Measurements from ENCODE around the gene RAI14.
"Not testable (repeated sequence)": the region's sequence is repeated elsewhere in the genome, so short reads cannot be mapped to it uniquely, and the experiment has no call there.

RAI14 gene

DNA sequence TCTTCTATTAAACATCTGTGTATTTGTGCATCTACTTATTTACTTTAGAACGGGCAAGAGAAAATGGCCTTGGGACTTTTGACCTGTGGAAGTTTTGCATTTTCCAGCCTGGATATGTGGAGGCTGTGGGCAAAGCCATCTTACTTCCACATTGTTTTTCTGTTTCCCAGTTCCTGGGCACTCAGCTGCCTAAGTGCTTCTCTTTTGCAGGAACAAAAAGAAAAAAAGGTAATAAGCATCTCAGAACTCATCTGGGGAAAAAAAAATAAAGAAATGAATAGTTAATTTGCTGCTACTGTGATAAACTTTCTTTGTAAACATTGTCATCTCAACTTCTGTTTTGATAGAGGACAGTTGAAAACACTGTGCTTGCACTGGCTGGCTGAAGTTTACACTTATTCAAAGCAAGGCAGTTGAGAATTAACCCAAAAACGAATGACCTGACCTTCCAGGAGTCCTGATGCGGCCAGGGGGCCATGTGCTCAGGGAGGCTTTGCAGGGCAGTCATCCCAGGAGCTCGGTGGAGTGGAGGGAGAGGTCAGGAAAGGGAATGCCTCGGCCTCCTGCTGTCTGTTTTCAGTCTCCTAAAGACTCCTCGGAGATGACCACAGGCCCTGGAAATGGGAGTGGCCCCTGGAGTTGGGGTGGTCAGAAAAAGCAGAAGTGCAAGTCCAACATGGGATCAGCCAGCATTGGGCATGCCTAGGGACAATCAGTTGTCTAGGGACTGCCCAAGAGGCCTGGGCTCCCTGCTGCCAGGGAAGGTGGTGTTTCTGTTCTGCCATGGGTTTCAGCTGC lies 75.5 kb downstream of the RAI14 start:
- no peak for DNase-seq (ENCODE audit: low read depth, low spot score)

DNA sequence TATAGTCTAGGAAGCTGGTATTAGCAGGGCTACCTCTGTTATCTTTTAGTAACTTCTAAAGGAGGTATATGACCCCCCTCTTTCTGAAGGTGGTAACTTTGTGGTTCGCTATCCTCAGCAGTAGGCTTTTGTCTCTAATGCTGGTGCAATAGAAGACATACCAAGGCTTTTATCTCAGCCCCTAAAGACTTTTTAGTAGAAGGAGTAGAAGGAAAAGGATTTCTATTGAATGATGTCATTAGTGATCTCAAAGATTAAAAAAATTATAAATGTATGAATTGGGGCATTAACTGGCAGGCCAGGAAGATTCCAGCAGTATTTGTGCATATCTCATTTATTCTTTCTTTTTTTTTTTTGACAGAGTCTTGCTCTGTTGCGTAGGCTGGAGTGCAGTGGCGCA lies 78.2 kb downstream of the RAI14 start:
- no peak for DNase-seq (ENCODE audit: low read depth, low spot score)

- no peak for DNase-seq (ENCODE audit: low read depth, low spot score)
Measured at GRCh38 chr5:34735491-34736426, 79.6 kb downstream of the RAI14 start.

GRCh38 chr5:34736445-34737115 lies 80.5 kb downstream of the RAI14 start:
- DNase-seq (ENCODE audit: low read depth, low spot score), result no peak

- no peak for DNase-seq (ENCODE audit: low read depth, low spot score)
Measured at GRCh38 chr5:34737731-34738130, 81.6 kb downstream of the RAI14 start.

DNA sequence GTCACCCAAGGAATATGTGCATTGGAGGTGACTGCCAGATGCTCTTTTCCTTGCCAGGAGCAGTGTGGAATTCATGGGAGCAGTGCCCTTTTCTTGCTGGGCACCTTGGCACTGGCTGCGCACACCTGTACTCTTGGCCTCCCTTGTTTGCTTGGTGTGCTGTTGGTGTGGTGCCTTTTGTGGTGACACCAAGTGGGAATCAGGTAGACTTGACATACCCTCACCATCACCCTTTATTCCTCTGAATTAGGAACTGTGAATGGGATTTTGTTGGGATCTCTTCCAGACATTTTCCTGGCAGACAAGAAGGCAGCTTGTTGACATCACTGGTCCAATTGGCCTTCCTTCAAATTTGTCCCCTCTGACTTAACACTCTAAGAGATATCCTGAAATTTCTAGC lies 82.3 kb downstream of the RAI14 start:
- no peak for DNase-seq (ENCODE audit: low read depth, low spot score)

GRCh38 chr5:34740389-34740806 lies 84.3 kb downstream of the RAI14 start:
- DNase-seq (ENCODE audit: low read depth, low spot score), result no peak

GRCh38 chr5:34742061-34742460 lies 85.9 kb downstream of the RAI14 start:
- DNase-seq (ENCODE audit: low read depth, low spot score), result no peak

DNA sequence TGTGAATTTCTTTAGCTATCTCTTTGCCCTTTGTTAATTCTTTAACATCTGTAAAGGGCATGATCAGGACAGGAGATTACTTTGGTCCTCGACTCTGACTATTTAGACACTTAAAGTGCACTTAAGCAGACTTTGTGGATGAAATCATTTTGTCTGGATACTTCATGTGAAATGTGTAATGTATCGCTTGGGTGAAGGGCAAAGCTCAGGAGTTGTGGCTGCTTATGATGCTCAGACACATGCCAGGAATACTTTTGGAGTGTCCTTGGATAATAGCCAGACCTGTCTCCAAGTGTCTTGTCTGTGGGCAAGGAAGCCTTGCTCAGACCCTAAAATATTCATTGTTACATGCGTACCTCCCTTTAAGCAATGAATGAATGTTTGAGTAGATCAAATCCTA lies 87.8 kb downstream of the RAI14 start:
- DNase-seq (ENCODE audit: low read depth, low spot score), result peak; percentile 75

DNA sequence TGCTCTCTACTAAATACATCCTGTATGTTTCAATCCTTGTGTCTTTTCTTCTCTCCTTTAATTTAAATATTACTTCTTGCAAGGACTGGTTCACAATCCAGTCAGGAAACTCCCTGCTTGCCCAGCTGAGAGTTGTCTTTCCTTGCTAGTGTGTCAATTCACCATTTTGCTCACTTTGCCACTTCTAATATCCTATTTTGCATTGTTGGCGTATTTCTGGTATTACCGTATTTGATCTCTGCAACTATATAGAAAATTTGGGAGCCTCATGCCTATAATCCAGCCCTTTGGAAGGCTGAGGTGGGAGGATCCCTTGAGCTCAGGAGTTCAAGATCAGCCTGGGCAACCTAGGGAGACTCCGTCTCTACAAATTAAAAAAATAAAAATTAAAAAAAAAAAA lies 92.3 kb downstream of the RAI14 start:
- DNase-seq (ENCODE audit: low read depth, low spot score), result no peak

- no peak for DNase-seq (ENCODE audit: low read depth, low spot score)
Measured at GRCh38 chr5:34749431-34749873, 93.3 kb downstream of the RAI14 start.

DNA sequence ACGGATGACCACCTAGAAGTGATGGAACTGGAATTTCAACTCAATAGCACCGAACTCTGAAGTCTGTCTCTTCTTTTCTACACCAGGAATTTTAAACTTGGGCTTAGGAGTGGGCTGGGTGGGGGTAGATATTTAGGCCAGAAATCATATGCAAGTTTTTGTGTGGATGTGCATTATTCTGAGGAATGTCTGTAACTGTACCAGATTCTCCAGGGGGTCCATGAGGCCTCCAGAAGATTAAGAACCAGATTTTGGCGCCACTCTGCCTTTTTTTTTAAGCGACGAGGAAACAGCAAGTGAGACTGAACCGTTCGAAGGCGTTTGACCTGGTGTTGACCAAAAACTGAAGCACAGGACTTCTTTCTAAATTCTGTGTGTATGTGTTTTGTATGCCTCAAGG lies 94.1 kb downstream of the RAI14 start:
- DNase-seq (ENCODE audit: low read depth, low spot score), result no peak

DNA sequence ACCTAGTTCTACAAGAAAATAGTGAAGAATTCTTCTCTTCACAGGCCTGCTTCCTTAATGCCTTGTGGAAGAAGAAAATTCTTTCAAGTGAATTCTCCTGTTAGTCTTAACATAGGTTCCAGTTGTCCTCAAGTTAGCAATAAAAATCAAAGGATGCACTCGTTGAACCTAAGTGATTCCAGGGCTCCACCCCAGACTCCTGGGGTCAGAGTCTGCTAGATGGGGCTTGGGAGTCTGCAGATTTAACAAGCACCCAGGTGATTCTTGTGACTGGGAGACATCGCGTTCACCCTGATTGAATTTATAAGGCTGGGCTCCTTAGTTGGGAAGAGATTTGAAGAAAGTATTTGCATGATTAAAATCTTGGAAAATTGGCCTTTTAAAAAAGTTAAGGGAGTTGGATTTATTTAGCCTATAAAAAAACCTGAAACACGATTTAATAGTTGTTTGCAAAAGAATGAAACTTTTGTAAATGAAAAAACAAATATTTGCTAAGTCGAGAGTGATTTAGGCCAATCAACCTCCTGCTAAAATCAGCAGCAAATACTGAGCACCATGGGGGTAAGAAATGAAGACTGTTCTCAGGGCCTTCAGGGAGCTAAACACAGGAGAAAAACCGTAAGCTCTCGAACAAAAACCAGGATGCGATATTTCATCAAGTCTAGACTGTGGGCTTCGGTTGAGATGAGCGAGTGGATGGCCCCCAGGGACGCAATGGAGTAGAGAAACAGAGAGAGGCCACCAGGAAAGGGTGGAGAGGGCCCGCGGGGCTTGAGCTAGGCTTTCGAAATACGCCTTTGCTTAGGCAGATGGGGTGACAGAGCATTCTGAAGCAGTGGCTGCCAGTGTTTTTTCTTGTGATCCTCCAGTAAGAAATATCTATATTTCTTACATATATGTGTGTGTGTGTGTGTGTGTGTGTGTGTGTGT lies 95.9 kb downstream of the RAI14 start:
- DNase-seq (ENCODE audit: low read depth, low spot score), result no peak

DNA sequence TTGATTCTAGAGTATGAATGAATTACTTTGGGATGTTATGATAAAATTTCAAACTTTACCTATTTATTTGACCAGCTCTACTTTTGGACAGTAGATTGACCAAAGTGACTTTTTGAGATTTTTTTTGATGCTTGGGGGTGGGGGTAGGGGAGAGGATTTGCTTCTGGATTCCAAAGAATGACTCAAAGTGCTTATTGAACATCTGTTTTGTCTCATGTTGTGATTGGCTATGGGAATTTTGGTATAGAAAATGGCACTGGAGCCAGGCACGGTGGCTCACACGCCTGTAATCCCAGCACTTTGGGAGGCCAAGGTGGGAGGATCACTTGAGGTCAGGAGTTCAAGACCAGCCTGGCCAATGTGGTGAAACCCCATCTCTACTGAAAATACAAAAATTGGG lies 97.1 kb downstream of the RAI14 start:
- DNase-seq (ENCODE audit: low read depth, low spot score), result not testable (repeated sequence)

GRCh38 chr5:34755926-34756325 lies 99.8 kb downstream of the RAI14 start:
- DNase-seq (ENCODE audit: low read depth, low spot score), result no peak

DNA sequence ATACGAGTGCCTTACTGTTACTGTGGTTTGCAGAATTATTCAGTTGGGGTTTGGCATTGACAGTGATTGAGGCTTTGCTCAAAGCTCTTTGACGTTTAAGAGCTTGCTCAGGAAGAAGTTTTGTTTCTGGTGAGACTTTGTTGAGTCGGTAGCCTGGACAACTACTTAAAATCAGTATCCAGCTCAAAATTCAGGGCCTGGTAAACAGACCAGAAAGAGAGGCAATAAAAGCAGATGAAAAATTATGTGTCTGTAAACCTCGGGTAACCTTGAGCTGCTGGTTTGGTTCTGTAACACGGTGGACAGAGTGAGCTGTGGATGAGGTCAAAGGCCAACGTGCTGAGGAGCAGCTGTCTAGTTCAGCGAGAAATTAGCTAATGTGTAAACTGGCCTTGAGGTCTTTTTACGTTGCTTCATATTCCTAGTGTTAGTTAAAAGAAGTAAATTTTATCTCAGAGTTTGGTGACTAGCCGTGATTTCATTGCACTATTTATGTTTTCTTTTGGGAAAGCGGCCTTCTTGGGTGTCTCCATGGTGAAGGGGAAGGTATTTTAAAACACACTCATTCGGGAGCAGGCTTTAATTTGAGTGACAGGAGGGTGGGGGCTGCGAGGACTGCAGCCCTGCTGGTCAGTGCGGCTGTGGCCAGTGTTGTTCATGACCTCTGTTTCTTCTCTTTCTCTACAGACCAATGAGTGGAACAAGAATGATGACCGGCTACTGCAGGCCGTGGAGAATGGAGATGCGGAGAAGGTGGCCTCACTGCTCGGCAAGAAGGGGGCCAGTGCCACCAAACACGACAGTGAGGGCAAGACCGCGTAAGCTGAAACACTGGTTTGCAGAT lies 100.9 kb downstream of the RAI14 start:
- DNase-seq (ENCODE audit: low read depth, low spot score), result no peak

DNA sequence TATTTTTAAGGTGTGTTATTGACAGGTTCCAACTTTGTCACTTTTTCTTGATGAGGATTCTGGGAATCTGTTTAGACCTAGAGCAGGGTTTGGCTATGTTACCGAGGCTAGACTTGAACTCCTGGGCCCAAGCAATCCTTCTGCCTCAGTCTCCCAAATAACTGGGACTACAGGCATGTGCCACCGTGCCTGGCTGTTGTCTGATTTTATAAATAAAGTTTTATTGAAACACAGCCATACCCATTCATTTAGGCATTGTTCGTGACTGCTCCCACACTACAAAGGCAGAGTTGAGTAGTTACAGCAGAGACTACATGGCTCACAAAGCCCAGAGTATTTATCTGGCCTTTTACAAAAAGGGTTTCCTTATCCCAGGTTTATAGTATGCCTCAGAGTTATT lies 102.4 kb downstream of the RAI14 start:
- DNase-seq (ENCODE audit: low read depth, low spot score), result no peak

GRCh38 chr5:34759213-34759612 lies 103.1 kb downstream of the RAI14 start:
- not testable (repeated sequence) for DNase-seq (ENCODE audit: low read depth, low spot score)

GRCh38 chr5:34765662-34766061 lies 109.5 kb downstream of the RAI14 start:
- DNase-seq (ENCODE audit: low read depth, low spot score), result no peak

- no peak for DNase-seq (ENCODE audit: low read depth, low spot score)
Measured at GRCh38 chr5:34767180-34767579, 111.1 kb downstream of the RAI14 start.

Measured in smooth muscle cell of the brain vasculature (primary cell).